Neural cell (in vitro differentiated cells): ENCODE measurements around the gene CTSE. TPM values are rescaled to one million over a fixed set of nuclear protein-coding genes. Genes with fewer than 3 reads are reported as not detected.

Experiments used
- H2AFZ ChIP-seq: fragments of 200-600, 300-800 bp; sonication (generic), shearing (Covaris generic); 2 replicates; pipeline ENCODE4 v1.6.0; 2014; ENCODE audit warnings: low read depth, mild to moderate bottlenecking, antibody characterized with exemption, low read length, moderate library complexity
- H3F3A ChIP-seq: fragments of 200-600 bp; shearing (Covaris generic); 2 replicates; pipeline ENCODE4 v1.6.1; 2016; ENCODE audit warnings: mild to moderate bottlenecking, moderate library complexity, mixed read lengths, antibody characterized with exemption, low read length; ENCODE audit not compliant: insufficient read depth, poor library complexity, severe bottlenecking
- H3K27ac ChIP-seq: fragments of 200-600, 300-800 bp; sonication (generic), shearing (Covaris generic); 2 replicates; pipeline ENCODE4 v1.5.1; 2014; ENCODE audit warnings: mild to moderate bottlenecking, low read length, moderate library complexity
- H3K27me3 ChIP-seq: fragments of 300-800, 200-600 bp; sonication (generic), shearing (Covaris generic); 2 replicates; pipeline ENCODE4 v1.6.0; 2014; ENCODE audit warnings: mild to moderate bottlenecking, low read depth, low read length, moderate library complexity; ENCODE audit not compliant: insufficient read depth
- H3K36me3 ChIP-seq: fragments of 300-800, 200-600 bp; sonication (generic), shearing (Covaris generic); 2 replicates; pipeline ENCODE4 v1.5.1; 2014; ENCODE audit warnings: mild to moderate bottlenecking, antibody characterized with exemption, low read length, moderate library complexity; ENCODE audit not compliant: insufficient read depth
- H3K4me2 ChIP-seq: fragments of 300-800, 200-600 bp; sonication (generic), shearing (Covaris generic); 2 replicates; pipeline ENCODE4 v1.6.0; 2014; ENCODE audit warnings: mild to moderate bottlenecking, low read length
- H3K4me3 ChIP-seq: fragments of 300-800, 200-600 bp; sonication (generic), shearing (Covaris generic); 2 replicates; pipeline ENCODE4 v1.5.1; 2014; ENCODE audit warnings: mild to moderate bottlenecking, low read length, moderate library complexity
- H3K79me2 ChIP-seq: fragments of 200-600 bp; shearing (Covaris generic); replicated peaks from 2 replicates; pipeline ENCODE4 v1.6.0; 2014; ENCODE audit warnings: mild to moderate bottlenecking, low read length, moderate library complexity; ENCODE audit not compliant: insufficient read depth
- H3K9ac ChIP-seq: fragments of 300-800, 200-600 bp; sonication (generic), shearing (Covaris generic); 2 replicates; pipeline ENCODE4 v1.6.1; 2016; ENCODE audit warnings: mild to moderate bottlenecking, low read length, mixed read lengths
- H3K9me2 ChIP-seq: fragments of 200-600 bp; shearing (Covaris generic); 2 replicates; pipeline ENCODE4 v1.6.1; 2016; ENCODE audit warnings: mild to moderate bottlenecking, low read length, mixed read lengths; ENCODE audit not compliant: insufficient read depth
- H3K9me3 ChIP-seq: fragments of 200-600, 300-800 bp; sonication (generic), shearing (Covaris generic); 2 replicates; pipeline ENCODE4 v1.6.1; 2016; ENCODE audit warnings: mild to moderate bottlenecking, mixed run types, low read length, moderate library complexity, mixed read lengths
- H4K20me1 ChIP-seq: fragments of 200-600 bp; shearing (Covaris generic); 2 replicates; pipeline ENCODE4 v1.6.1; 2016; ENCODE audit warnings: mild to moderate bottlenecking, mixed run types; ENCODE audit not compliant: insufficient read depth
- CTCF ChIP-seq: fragments of 450-650 bp; IDR thresholded peaks from 2 replicates; pipeline ENCODE4 v1.5.1; 2014; ENCODE audit warnings: antibody characterized with exemption, mild to moderate bottlenecking, moderate library complexity; ENCODE audit not compliant: poor library complexity, severe bottlenecking
- EP300 ChIP-seq: fragments of 450-650 bp; conservative IDR thresholded peaks from 2 replicates; pipeline ENCODE4 v1.6.1; 2014; ENCODE audit warnings: antibody characterized with exemption, mild to moderate bottlenecking, moderate library complexity; ENCODE audit not compliant: poor library complexity, severe bottlenecking
- EZH2 ChIP-seq: fragments of 200-600, 300-800 bp; shearing (Covaris generic), sonication (generic); IDR thresholded peaks from 2 replicates; pipeline ENCODE4 v1.6.1; 2014; ENCODE audit warnings: antibody characterized with exemption, low read length, borderline replicate concordance, mild to moderate bottlenecking; ENCODE audit not compliant: insufficient read depth, poor library complexity, severe bottlenecking
- MXI1 ChIP-seq: fragments of 450-650 bp; conservative IDR thresholded peaks from 2 replicates; pipeline ENCODE4 v1.6.1; 2014; ENCODE audit warnings: antibody characterized with exemption, mild to moderate bottlenecking; ENCODE audit not compliant: poor library complexity, severe bottlenecking
- POLR2AphosphoS5 ChIP-seq: IDR thresholded peaks from 2 replicates; pipeline ENCODE4 v1.6.1; 2012
- RAD21 ChIP-seq: fragments of 450-650 bp; conservative IDR thresholded peaks from 2 replicates; pipeline ENCODE4 v1.6.1; 2014; ENCODE audit warnings: antibody characterized with exemption, mild to moderate bottlenecking, moderate library complexity
- SMC3 ChIP-seq: fragments of 450-650 bp; conservative IDR thresholded peaks from 2 replicates; pipeline ENCODE4 v1.6.1; 2014; ENCODE audit warnings: antibody characterized with exemption, mild to moderate bottlenecking, moderate library complexity; ENCODE audit not compliant: poor library complexity
- TAF1 ChIP-seq: IDR thresholded peaks from 2 replicates; pipeline ENCODE4 v1.6.1; 2012; ENCODE audit warnings: low read depth
- polyA plus RNA-seq: library from polyadenylated mRNA; depleted of rRNA; stranded (reverse); fragments of >200 nt; gene quantifications from 2 replicates; pipeline ENCODE4 v1.2.3, GENCODE V29; 2014
- TF ChIP-seq, protein P1 (sequence below): IDR thresholded peaks from 2 replicates; pipeline ENCODE4 v1.6.1; 2012; ENCODE audit warnings: borderline replicate concordance

Gene CTSE
- polyA plus RNA-seq, 1 donor from 2014 or later = not detected

DNA sequence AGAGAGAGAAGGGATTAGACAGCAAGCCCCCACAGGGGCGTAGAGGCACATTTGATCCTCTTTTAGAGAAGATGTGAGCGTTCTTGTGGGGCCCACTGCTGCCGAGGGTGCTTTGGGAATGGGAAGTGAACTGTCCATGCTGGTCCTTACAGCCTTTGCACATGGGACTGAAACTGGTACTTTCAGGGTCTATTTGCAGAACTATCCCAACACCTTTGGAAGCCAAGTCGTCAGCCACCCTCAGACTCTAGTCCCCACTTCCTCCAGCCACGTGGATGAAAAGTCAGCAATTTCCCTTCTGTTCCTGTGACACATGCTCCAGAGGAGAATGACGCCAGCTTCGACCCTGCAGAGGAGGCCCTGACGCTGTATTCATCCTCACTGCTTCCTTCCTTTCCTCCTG, 17.9 kb downstream of the CTSE start:
- Histone ChIP-seq H3K4me3 (no peak overlapping the region), H3K4me2 (no peak overlapping the region), H3K36me3 (no peaks in the 10 kb centered on the region), H3K9ac (no peak overlapping the region), H3K9me2 (no peaks in the 10 kb centered on the region), H3K9me3 (no peaks in the 10 kb centered on the region), H2AFZ (no peak overlapping the region), H3K27me3 (no peaks in the 10 kb centered on the region), H3K79me2 (no peaks in the 10 kb centered on the region), H4K20me1 (no peaks in the 10 kb centered on the region), H3F3A (no peaks in the 10 kb centered on the region), H3K27ac (no peak overlapping the region)
- TF ChIP-seq EP300 (no peak), TAF1 (no peak), POLR2AphosphoS5 (no peak), EZH2 (no peak), SMC3 (no peak), CTCF (no peak), MXI1 (no peak), RAD21 (no peak)
- TF ChIP-seq, protein P1, sequence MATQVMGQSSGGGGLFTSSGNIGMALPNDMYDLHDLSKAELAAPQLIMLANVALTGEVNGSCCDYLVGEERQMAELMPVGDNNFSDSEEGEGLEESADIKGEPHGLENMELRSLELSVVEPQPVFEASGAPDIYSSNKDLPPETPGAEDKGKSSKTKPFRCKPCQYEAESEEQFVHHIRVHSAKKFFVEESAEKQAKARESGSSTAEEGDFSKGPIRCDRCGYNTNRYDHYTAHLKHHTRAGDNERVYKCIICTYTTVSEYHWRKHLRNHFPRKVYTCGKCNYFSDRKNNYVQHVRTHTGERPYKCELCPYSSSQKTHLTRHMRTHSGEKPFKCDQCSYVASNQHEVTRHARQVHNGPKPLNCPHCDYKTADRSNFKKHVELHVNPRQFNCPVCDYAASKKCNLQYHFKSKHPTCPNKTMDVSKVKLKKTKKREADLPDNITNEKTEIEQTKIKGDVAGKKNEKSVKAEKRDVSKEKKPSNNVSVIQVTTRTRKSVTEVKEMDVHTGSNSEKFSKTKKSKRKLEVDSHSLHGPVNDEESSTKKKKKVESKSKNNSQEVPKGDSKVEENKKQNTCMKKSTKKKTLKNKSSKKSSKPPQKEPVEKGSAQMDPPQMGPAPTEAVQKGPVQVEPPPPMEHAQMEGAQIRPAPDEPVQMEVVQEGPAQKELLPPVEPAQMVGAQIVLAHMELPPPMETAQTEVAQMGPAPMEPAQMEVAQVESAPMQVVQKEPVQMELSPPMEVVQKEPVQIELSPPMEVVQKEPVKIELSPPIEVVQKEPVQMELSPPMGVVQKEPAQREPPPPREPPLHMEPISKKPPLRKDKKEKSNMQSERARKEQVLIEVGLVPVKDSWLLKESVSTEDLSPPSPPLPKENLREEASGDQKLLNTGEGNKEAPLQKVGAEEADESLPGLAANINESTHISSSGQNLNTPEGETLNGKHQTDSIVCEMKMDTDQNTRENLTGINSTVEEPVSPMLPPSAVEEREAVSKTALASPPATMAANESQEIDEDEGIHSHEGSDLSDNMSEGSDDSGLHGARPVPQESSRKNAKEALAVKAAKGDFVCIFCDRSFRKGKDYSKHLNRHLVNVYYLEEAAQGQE = no peak

DNA sequence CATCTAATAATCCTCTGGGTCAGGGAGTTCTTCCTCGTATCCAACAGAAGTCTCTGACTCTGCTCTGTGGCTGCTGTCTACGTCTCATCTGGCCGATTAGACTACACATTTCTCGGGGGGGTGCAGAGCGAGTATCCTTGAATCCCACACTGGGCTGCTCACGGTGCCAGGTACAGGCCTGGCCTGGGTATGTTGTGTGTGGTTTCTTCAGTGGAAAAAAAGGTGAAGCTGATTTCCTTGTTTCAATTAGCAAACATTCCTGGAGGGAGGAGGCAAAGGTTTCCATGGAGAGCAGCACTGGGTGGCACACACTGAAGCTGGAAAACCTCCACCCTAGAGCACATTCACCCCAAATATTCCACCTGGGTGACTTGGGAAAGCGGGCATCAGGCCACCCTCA, 18.5 kb downstream of the CTSE start:
- no peaks in the 10 kb centered on the region for H4K20me1 ChIP-seq
- no peaks in the 10 kb centered on the region for H3K36me3 ChIP-seq
- H3F3A ChIP-seq = no peaks in the 10 kb centered on the region
- H3K27ac ChIP-seq = no peak overlapping the region
- H3K4me2 ChIP-seq = no peak overlapping the region
- no peaks in the 10 kb centered on the region for H3K79me2 ChIP-seq
- no peak overlapping the region for H3K9ac ChIP-seq
- no peaks in the 10 kb centered on the region for H3K27me3 ChIP-seq
- TF ChIP-seq CTCF = no peak
- no peak overlapping the region for H3K4me3 ChIP-seq
- no peak overlapping the region for H2AFZ ChIP-seq
- H3K9me3 ChIP-seq = no peaks in the 10 kb centered on the region
- H3K9me2 ChIP-seq = no peaks in the 10 kb centered on the region
